OCI-LY3 (cell line): ENCODE results near the gene TAF4.

Experiments used
- H2AFZ ChIP-seq: fragments of 200-600, 300-600 bp; shearing (Covaris generic); 2 replicates; pipeline ENCODE4 v1.6.0; 2014; ENCODE audit warnings: antibody characterized with exemption, low read depth, low read length
- H3K27ac ChIP-seq: fragments of 200-600, 300-600 bp; sonication (generic); 2 replicates; pipeline ENCODE4 v1.5.1; 2014; ENCODE audit warnings: mild to moderate bottlenecking, low read length, moderate library complexity, mixed read lengths
- H3K27me3 ChIP-seq: fragments of 200-600, 300-600 bp; sonication (generic); 2 replicates; pipeline ENCODE4 v1.6.1; 2014; ENCODE audit warnings: low read depth, low read length, mixed read lengths
- H3K36me3 ChIP-seq: fragments of 200-600, 300-600 bp; sonication (generic); replicated peaks from 2 replicates; pipeline ENCODE3; 2014; ENCODE audit warnings: low read depth, low read length, mixed read lengths
- H3K4me1 ChIP-seq: fragments of 300-600, 200-600 bp; sonication (generic); 2 replicates; pipeline ENCODE4 v1.6.1; 2014; ENCODE audit warnings: low read length, mixed read lengths
- H3K4me2 ChIP-seq: fragments of 200-600, 300-600 bp; sonication (generic); 2 replicates; pipeline ENCODE4 v1.6.1; 2014; ENCODE audit warnings: low read length, mixed read lengths
- H3K4me3 ChIP-seq: fragments of 300-600, 200-600 bp; sonication (generic); 2 replicates; pipeline ENCODE4 v1.5.1; 2014; ENCODE audit warnings: antibody characterized with exemption, mild to moderate bottlenecking, low read length, moderate library complexity
- H3K79me2 ChIP-seq: fragments of 300-600, 200-600 bp; shearing (Covaris generic); 2 replicates; pipeline ENCODE4 v1.6.1; 2014; ENCODE audit warnings: mild to moderate bottlenecking, low read length, mixed read lengths
- H3K9ac ChIP-seq: fragments of 300-600, 200-600 bp; shearing (Covaris generic); 2 replicates; pipeline ENCODE4 v1.6.0; 2014; ENCODE audit warnings: mild to moderate bottlenecking, low read length, moderate library complexity
- H3K9me3 ChIP-seq: fragments of 200-600, 300-600 bp; shearing (Covaris generic); 2 replicates; pipeline ENCODE4 v1.6.1; 2014; ENCODE audit warnings: low read length, mixed read lengths; ENCODE audit not compliant: insufficient read depth
- H4K20me1 ChIP-seq: fragments of 200-600, 300-600 bp; sonication (generic); 2 replicates; pipeline ENCODE4 v1.6.1; 2016; ENCODE audit warnings: low read length, mixed read lengths; ENCODE audit not compliant: insufficient read depth
- EZH2phosphoT487 ChIP-seq: fragments of 200-600 bp; shearing (Covaris generic); IDR thresholded peaks from 2 replicates; pipeline ENCODE4 v1.6.1; 2018; ENCODE audit warnings: antibody characterized with exemption, mixed run types, low read depth
- TF ChIP-seq, protein P1 (sequence below): fragments of 200-600, 300-600 bp; sonication (generic); IDR thresholded peaks from 2 replicates; pipeline ENCODE4 v1.5.1; 2014; ENCODE audit warnings: antibody characterized with exemption, low read length, low read depth

The TAF4 gene

DNA sequence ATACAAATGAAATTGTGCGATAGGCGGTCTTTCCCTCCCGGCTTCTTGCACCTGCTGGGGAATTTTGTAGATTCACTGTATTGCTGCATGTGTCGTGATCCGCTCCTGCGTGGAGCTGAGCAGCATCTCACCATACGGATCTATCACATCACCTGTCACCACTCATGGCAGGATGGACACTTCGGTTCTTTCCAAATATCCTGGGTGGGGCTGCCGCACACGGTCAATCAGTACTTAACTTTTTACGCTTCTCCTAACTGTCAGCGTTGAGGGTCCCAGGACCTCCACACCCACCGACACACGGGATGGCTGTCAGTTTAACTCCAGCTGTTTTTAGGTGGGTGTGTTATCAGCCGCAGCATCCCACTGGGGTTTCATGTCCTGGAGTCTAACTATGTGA lies 19.2 kb downstream of the TAF4 start:
- H3K27ac ChIP-seq = no peak overlapping the region
- no peaks in the 10 kb centered on the region for H3K4me1 ChIP-seq
- no peak overlapping the region for H3K4me3 ChIP-seq
- H3K9me3 ChIP-seq = no peaks in the 10 kb centered on the region
- H3K9ac ChIP-seq = no peak overlapping the region
- peaks cover 87% of the 10 kb centered on the region for H4K20me1 ChIP-seq
- H3K79me2 ChIP-seq = peaks cover 100% of the 10 kb centered on the region
- no peaks in the 10 kb centered on the region for H3K36me3 ChIP-seq
- no peak overlapping the region for H3K4me2 ChIP-seq
- H2AFZ ChIP-seq = no peak overlapping the region
- TF ChIP-seq, protein P1, sequence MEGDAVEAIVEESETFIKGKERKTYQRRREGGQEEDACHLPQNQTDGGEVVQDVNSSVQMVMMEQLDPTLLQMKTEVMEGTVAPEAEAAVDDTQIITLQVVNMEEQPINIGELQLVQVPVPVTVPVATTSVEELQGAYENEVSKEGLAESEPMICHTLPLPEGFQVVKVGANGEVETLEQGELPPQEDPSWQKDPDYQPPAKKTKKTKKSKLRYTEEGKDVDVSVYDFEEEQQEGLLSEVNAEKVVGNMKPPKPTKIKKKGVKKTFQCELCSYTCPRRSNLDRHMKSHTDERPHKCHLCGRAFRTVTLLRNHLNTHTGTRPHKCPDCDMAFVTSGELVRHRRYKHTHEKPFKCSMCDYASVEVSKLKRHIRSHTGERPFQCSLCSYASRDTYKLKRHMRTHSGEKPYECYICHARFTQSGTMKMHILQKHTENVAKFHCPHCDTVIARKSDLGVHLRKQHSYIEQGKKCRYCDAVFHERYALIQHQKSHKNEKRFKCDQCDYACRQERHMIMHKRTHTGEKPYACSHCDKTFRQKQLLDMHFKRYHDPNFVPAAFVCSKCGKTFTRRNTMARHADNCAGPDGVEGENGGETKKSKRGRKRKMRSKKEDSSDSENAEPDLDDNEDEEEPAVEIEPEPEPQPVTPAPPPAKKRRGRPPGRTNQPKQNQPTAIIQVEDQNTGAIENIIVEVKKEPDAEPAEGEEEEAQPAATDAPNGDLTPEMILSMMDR = no peak
- TF ChIP-seq EZH2phosphoT487 = no peak
- H3K27me3 ChIP-seq = no peaks in the 10 kb centered on the region

DNA sequence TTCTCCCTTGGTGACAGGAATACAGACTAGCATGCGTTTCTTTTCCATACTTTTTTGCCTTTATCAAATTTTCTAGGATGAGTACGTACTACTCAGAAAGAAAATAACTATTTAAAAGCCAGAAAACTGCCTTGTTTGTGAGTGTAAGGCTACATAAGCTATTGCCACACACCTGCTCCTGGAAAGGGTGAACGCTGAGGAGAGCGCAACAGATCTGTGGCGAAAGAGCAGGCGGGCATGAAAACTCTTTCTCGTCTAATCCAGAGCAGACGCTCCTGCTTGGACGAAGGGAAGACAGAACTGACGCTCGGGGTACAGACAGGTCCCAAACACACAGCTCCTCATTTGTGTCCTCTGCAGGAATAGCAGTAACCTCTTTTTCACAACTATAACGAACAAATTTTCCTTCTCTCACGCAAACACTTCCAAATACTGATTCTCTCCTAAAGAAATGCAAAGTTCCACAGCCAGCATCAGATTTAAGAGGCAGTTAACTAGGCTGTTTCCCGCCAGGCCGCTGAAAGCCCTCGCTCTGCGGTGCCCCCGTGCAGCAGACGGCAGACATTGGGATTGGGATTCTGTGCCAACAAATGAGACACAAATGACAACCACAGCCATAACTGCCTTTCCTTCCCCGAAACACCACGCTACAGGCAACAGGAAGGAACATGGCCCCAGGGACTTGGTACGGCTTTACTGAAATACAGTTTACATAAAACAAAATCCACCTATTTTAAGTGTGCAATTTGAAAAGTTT lies 20.0 kb downstream of the TAF4 start:
- H4K20me1 ChIP-seq = peaks cover 84% of the 10 kb centered on the region
- H3K36me3 ChIP-seq = no peaks in the 10 kb centered on the region
- no peak overlapping the region for H2AFZ ChIP-seq
- peaks cover 100% of the 10 kb centered on the region for H3K79me2 ChIP-seq
- H3K4me3 ChIP-seq = no peak overlapping the region
- no peaks in the 10 kb centered on the region for H3K9me3 ChIP-seq
- H3K9ac ChIP-seq = no peak overlapping the region
- H3K4me1 ChIP-seq = no peaks in the 10 kb centered on the region
- H3K27me3 ChIP-seq = no peaks in the 10 kb centered on the region
- TF ChIP-seq, protein P1 = no peak
- no peak for TF ChIP-seq EZH2phosphoT487
- no peak overlapping the region for H3K27ac ChIP-seq
- no peak overlapping the region for H3K4me2 ChIP-seq

DNA sequence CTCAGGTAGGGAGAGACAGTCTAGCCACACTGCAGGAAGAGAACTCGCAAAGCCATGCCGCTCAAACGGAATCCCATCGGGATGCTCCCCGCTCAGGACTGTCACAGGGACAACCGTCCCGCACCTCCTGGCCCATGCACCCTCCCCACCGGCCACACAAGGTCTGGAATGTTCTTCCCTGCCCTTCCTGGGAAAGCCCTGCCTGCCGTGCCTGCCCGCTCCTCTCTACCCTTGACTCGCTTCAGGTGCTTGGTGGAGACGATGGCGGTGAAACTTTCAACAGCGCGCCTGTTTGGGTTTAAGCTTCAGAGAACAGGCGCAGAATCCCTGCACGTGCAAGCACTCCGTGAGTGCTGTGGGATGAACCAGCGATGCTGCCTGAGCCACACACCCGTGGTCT lies 20.6 kb downstream of the TAF4 start:
- Histone ChIP-seq H3K9me3 (no peaks in the 10 kb centered on the region), H3K27me3 (no peaks in the 10 kb centered on the region), H3K79me2 (peaks cover 100% of the 10 kb centered on the region), H3K27ac (no peak overlapping the region), H2AFZ (no peak overlapping the region), H3K4me3 (no peak overlapping the region), H3K9ac (no peak overlapping the region), H3K4me1 (no peaks in the 10 kb centered on the region), H3K36me3 (no peaks in the 10 kb centered on the region), H4K20me1 (peaks cover 83% of the 10 kb centered on the region), H3K4me2 (no peak overlapping the region)
- no peak for TF ChIP-seq EZH2phosphoT487
- TF ChIP-seq, protein P1 = no peak

DNA sequence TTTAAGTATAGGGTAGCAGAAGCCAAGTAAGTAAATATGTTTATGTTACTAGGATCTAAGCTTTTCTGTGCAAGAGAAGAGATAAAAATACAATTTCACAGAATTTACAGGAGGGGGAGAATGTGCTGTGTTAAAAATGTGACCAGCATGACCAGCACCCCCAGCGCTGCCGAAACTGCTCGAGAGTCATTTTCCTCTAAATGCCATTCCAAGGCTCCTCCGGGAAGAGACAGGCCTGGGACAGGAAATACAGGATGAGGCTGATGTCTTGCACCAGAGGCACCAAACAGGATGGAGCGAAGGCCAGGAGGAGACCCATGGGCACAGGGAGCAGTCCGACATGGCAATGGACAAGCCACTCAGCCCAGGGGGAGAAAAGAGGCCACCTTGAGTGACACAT lies 21.1 kb downstream of the TAF4 start:
- no peak for TF ChIP-seq EZH2phosphoT487
- TF ChIP-seq, protein P1 = no peak
- peaks cover 2% of the 10 kb centered on the region for H3K4me1 ChIP-seq
- no peaks in the 10 kb centered on the region for H3K27me3 ChIP-seq
- no peak overlapping the region for H3K27ac ChIP-seq
- H3K9ac ChIP-seq = no peak overlapping the region
- H4K20me1 ChIP-seq = peaks cover 83% of the 10 kb centered on the region
- no peak overlapping the region for H2AFZ ChIP-seq
- H3K9me3 ChIP-seq = no peaks in the 10 kb centered on the region
- peaks cover 100% of the 10 kb centered on the region for H3K79me2 ChIP-seq
- H3K4me2 ChIP-seq = no peak overlapping the region
- no peaks in the 10 kb centered on the region for H3K36me3 ChIP-seq
- no peak overlapping the region for H3K4me3 ChIP-seq
